Measurements from ENCODE around the gene FAM163B. TPM values are rescaled to one million over a fixed set of nuclear protein-coding genes. Genes with fewer than 3 reads are reported as not detected.

Gene FAM163B
- total RNA-seq, 1 experiment from 2014 or later = 2.0 TPM

- POLR2A ChIA-PET = no interaction called here
- H3K4me1 Mint-ChIP-seq = no peaks in the 10 kb centered on the region
- DNase-seq (ENCODE audit: low spot score) (no peak), ATAC-seq (no peak)
- H3K27ac Mint-ChIP-seq = no peak overlapping the region
- no peak overlapping the region for H3K4me3 Mint-ChIP-seq
- CTCF ChIA-PET = interaction anchor here (0.6 to 3.1 kb wide), 5 partner anchors 65 to 388 kb away, joined by 3 to 11 read pairs (median 4); no protein-coding TSS in a partner anchor
- H3K36me3 Mint-ChIP-seq = peaks cover 19% of the 10 kb centered on the region
- H3K27me3 Mint-ChIP-seq (ENCODE audit: low read depth) = peaks cover 18% of the 10 kb centered on the region
- peaks cover 29% of the 10 kb centered on the region for H3K9me3 Mint-ChIP-seq
- TF ChIP-seq, protein P1, sequence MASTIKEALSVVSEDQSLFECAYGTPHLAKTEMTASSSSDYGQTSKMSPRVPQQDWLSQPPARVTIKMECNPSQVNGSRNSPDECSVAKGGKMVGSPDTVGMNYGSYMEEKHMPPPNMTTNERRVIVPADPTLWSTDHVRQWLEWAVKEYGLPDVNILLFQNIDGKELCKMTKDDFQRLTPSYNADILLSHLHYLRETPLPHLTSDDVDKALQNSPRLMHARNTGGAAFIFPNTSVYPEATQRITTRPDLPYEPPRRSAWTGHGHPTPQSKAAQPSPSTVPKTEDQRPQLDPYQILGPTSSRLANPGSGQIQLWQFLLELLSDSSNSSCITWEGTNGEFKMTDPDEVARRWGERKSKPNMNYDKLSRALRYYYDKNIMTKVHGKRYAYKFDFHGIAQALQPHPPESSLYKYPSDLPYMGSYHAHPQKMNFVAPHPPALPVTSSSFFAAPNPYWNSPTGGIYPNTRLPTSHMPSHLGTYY (CRISPR knock-in tag; IDR thresholded peaks at IDR 0.05) = no peak
- no peak for TF ChIP-seq FOXK1 (CRISPR knock-in tag; IDR thresholded peaks at IDR 0.05)
- TF ChIP-seq, protein P2, sequence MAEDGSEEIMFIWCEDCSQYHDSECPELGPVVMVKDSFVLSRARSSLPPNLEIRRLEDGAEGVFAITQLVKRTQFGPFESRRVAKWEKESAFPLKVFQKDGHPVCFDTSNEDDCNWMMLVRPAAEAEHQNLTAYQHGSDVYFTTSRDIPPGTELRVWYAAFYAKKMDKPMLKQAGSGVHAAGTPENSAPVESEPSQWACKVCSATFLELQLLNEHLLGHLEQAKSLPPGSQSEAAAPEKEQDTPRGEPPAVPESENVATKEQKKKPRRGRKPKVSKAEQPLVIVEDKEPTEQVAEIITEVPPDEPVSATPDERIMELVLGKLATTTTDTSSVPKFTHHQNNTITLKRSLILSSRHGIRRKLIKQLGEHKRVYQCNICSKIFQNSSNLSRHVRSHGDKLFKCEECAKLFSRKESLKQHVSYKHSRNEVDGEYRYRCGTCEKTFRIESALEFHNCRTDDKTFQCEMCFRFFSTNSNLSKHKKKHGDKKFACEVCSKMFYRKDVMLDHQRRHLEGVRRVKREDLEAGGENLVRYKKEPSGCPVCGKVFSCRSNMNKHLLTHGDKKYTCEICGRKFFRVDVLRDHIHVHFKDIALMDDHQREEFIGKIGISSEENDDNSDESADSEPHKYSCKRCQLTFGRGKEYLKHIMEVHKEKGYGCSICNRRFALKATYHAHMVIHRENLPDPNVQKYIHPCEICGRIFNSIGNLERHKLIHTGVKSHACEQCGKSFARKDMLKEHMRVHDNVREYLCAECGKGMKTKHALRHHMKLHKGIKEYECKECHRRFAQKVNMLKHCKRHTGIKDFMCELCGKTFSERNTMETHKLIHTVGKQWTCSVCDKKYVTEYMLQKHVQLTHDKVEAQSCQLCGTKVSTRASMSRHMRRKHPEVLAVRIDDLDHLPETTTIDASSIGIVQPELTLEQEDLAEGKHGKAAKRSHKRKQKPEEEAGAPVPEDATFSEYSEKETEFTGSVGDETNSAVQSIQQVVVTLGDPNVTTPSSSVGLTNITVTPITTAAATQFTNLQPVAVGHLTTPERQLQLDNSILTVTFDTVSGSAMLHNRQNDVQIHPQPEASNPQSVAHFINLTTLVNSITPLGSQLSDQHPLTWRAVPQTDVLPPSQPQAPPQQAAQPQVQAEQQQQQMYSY (CRISPR knock-in tag; IDR thresholded peaks at IDR 0.05) = no peak
- TF ChIP-seq HMGA2 (CRISPR knock-in tag; IDR thresholded peaks at IDR 0.05) = no peak
- no peak for TF ChIP-seq OVOL2 (CRISPR knock-in tag; IDR thresholded peaks at IDR 0.05; ENCODE audit: borderline replicate concordance)
- no peak for TF ChIP-seq MAX (CRISPR knock-in tag; IDR thresholded peaks at IDR 0.05)
- no peak for TF ChIP-seq E2F1 (CRISPR knock-in tag; IDR thresholded peaks at IDR 0.05)
- no peak for TF ChIP-seq GRHL2 (CRISPR knock-in tag; IDR thresholded peaks at IDR 0.05; ENCODE audit: insufficient replicate concordance, severe bottlenecking)
- TF ChIP-seq E2F4 (CRISPR knock-in tag; IDR thresholded peaks at IDR 0.05; ENCODE audit: borderline replicate concordance, low read depth) = no peak
- no peak for TF ChIP-seq ESRRA (CRISPR knock-in tag; IDR thresholded peaks at IDR 0.05; ENCODE audit: borderline replicate concordance)
- TF ChIP-seq ZNF263 (CRISPR knock-in tag; IDR thresholded peaks at IDR 0.05; ENCODE audit: low read depth) = no peak
- TF ChIP-seq ZNF671 (CRISPR knock-in tag; IDR thresholded peaks at IDR 0.05) = no peak
Observed at GRCh38 chr9:133592731-133593409, 16.3 kb downstream of the FAM163B start.

GRCh38 chr9:133591985-133592384 is 17.2 kb downstream of the FAM163B start:
- H3K36me3 Mint-ChIP-seq = peaks cover 10% of the 10 kb centered on the region
- CTCF ChIA-PET = interaction anchor here (2.3 to 3.1 kb wide), 2 partner anchors 64 to 134 kb away, joined by 7 to 11 read pairs; no protein-coding TSS in a partner anchor
- peaks cover 20% of the 10 kb centered on the region for H3K9me3 Mint-ChIP-seq
- TF ChIP-seq AR (CRISPR knock-in tag; IDR thresholded peaks at IDR 0.05) (no peak), ZNF138 (CRISPR knock-in tag; conservative IDR thresholded peaks at IDR 0.05) (no peak), ZNF396 (CRISPR knock-in tag; IDR thresholded peaks at IDR 0.05; ENCODE audit: borderline replicate concordance) (no peak), E2F4 (CRISPR knock-in tag; IDR thresholded peaks at IDR 0.05; ENCODE audit: borderline replicate concordance, low read depth) (no peak), FOXJ3 (CRISPR knock-in tag; IDR thresholded peaks at IDR 0.05; ENCODE audit: borderline replicate concordance) (no peak), GABPB1 (CRISPR knock-in tag; IDR thresholded peaks at IDR 0.05) (no peak), TCF7 (CRISPR knock-in tag; IDR thresholded peaks at IDR 0.05; ENCODE audit: low read depth) (no peak), FOXK1 (CRISPR knock-in tag; IDR thresholded peaks at IDR 0.05) (no peak)
- TF ChIP-seq, protein P1 (CRISPR knock-in tag; IDR thresholded peaks at IDR 0.05) = no peak

More at GRCh38 chr9:133591985-133592384, 17.2 kb downstream of the FAM163B start:
- ATAC-seq = no peak
- no peak for DNase-seq (ENCODE audit: low spot score)
- Mint-ChIP-seq H3K4me3 (no peak overlapping the region), H3K4me1 (no peaks in the 10 kb centered on the region), H3K27ac (no peak overlapping the region), H3K27me3 (ENCODE audit: low read depth) (peaks cover 13% of the 10 kb centered on the region)
- POLR2A ChIA-PET = no interaction called here

Measured in WTC11 (cell line).